DND-41 (cell line): ENCODE data around the gene DDX1.

Experiments
- ATAC-seq: fragments of 200-7000 bp; cut with Tn5 transposase; 3 replicates; pipeline ENCODE4 v1.9.1; 2021; ENCODE audit warnings: low read depth; ENCODE audit not compliant: insufficient read depth
- DNase-seq: peaks from one replicate; pipeline ENCODE4 v3.0.0-alpha.2; 2020
- H2AFZ ChIP-seq: 2 replicates; pipeline ENCODE4 v1.6.0; 2012; ENCODE audit warnings: low read depth, low read length
- H3K27ac ChIP-seq: 2 replicates; pipeline ENCODE4 v1.5.1; 2012; ENCODE audit warnings: low read length, inconsistent platforms
- H3K27me3 ChIP-seq: fragments of 200-600 bp; sonication (generic); 2 replicates; pipeline ENCODE4 v1.6.0; 2012; ENCODE audit warnings: low read length, mild to moderate bottlenecking, inconsistent platforms; ENCODE audit not compliant: insufficient read depth, poor library complexity
- H3K36me3 ChIP-seq: 2 replicates; pipeline ENCODE4 v1.5.1; 2012; ENCODE audit warnings: low read length, inconsistent platforms; ENCODE audit not compliant: insufficient read depth
- H3K4me1 ChIP-seq: 2 replicates; pipeline ENCODE4 v1.5.1; 2012; ENCODE audit warnings: mild to moderate bottlenecking, low read length; ENCODE audit not compliant: insufficient read depth
- H3K4me2 ChIP-seq: 2 replicates; pipeline ENCODE4 v1.6.0; 2012; ENCODE audit warnings: mild to moderate bottlenecking, moderate library complexity, low read length, inconsistent platforms; ENCODE audit not compliant: insufficient read depth
- H3K4me3 ChIP-seq, 2 experiments: fragments of 200-600 bp in 1 of 2; shearing (Covaris generic) in 1 of 2; 2 replicates each; pipeline ENCODE4 v1.5.1; 2012 to 2016; ENCODE audit warnings: inconsistent platforms in 2 of 2, low read length in 2 of 2, mild to moderate bottlenecking in 2 of 2, low read depth in 1 of 2, moderate library complexity in 1 of 2
- H3K79me2 ChIP-seq: 2 replicates; pipeline ENCODE4 v1.6.0; 2012; ENCODE audit warnings: low read length, inconsistent platforms; ENCODE audit not compliant: insufficient read depth
- H3K9ac ChIP-seq: 2 replicates; pipeline ENCODE4 v1.6.0; 2012; ENCODE audit warnings: low read depth, mild to moderate bottlenecking, inconsistent platforms, low read length, moderate library complexity
- H3K9me3 ChIP-seq: 2 replicates; pipeline ENCODE4 v1.5.1; 2012; ENCODE audit warnings: low read length, moderate library complexity, mild to moderate bottlenecking, inconsistent platforms; ENCODE audit not compliant: insufficient read depth, severe bottlenecking
- H4K20me1 ChIP-seq: 2 replicates; pipeline ENCODE4 v1.6.0; 2012; ENCODE audit warnings: low read length; ENCODE audit not compliant: insufficient read depth
- EZH2 ChIP-seq: IDR thresholded peaks from 3 replicates; pipeline ENCODE4 v1.6.1; 2012; ENCODE audit warnings: borderline replicate concordance, low read depth, mild to moderate bottlenecking, moderate library complexity, low read length, inconsistent platforms; ENCODE audit not compliant: severe bottlenecking
- TF ChIP-seq, protein P1 (sequence below): IDR thresholded peaks from 2 replicates; pipeline ENCODE4 v1.5.1; 2012; ENCODE audit warnings: borderline replicate concordance, low read length, moderate library complexity, mild to moderate bottlenecking; ENCODE audit not compliant: poor library complexity, severe bottlenecking; ENCODE audit errors: extremely low read depth

Gene DDX1

GRCh38 chr2:15623481-15623796, 31.8 kb downstream of the DDX1 start:
- no peaks in the 10 kb centered on the region for H3K4me1 ChIP-seq
- no peaks in the 10 kb centered on the region for H3K27me3 ChIP-seq
- DNase-seq, result no peak
- no peak for TF ChIP-seq EZH2
- TF ChIP-seq, protein P1, sequence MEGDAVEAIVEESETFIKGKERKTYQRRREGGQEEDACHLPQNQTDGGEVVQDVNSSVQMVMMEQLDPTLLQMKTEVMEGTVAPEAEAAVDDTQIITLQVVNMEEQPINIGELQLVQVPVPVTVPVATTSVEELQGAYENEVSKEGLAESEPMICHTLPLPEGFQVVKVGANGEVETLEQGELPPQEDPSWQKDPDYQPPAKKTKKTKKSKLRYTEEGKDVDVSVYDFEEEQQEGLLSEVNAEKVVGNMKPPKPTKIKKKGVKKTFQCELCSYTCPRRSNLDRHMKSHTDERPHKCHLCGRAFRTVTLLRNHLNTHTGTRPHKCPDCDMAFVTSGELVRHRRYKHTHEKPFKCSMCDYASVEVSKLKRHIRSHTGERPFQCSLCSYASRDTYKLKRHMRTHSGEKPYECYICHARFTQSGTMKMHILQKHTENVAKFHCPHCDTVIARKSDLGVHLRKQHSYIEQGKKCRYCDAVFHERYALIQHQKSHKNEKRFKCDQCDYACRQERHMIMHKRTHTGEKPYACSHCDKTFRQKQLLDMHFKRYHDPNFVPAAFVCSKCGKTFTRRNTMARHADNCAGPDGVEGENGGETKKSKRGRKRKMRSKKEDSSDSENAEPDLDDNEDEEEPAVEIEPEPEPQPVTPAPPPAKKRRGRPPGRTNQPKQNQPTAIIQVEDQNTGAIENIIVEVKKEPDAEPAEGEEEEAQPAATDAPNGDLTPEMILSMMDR, result no peak
- no peaks in the 10 kb centered on the region for H3K79me2 ChIP-seq
- no peaks in the 10 kb centered on the region for H3K9me3 ChIP-seq
- no peak overlapping the region for H3K4me3 ChIP-seq
- no peak for ATAC-seq
- H3K36me3 ChIP-seq, result peaks cover 93% of the 10 kb centered on the region
- H3K27ac ChIP-seq, result no peak overlapping the region
- no peaks in the 10 kb centered on the region for H4K20me1 ChIP-seq
- H2AFZ ChIP-seq, result no peak overlapping the region
- H3K9ac ChIP-seq, result no peak overlapping the region
- no peak overlapping the region for H3K4me2 ChIP-seq

DNA sequence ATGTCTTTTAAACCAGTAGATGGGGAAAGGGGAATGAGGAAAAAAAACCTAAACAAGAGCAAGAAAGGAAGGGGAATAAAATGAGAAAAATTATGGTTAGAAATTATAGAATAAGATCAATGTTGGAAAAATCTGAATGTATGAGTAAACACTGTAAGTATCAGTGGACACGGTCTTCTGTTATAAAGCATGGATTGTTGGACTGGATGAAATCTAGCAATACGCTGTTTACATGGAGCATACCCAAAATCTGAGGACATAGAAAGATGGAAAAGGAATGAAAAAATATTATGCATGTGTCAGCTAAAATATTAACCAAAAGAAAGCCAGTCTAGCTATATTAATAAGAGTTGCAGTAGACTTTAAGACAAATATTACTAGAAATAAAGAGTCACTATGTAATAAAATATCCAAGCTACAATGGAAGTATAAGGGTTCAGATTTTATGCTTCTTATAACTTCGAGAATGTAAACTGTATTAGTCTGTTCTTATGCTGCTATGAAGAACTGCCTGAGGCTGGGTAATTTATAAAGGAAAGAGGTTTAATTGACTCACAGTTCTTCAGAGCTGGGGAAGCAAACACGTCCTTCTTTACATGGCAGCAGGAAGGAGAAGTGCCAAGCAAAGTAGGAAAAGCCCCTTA, 32.4 kb downstream of the DDX1 start:
- Histone ChIP-seq H3K4me2 (no peak overlapping the region), H3K27ac (no peak overlapping the region), H3K9ac (no peak overlapping the region), H3K4me1 (no peaks in the 10 kb centered on the region), H3K9me3 (no peaks in the 10 kb centered on the region), H4K20me1 (no peaks in the 10 kb centered on the region), H3K4me3 (no peak overlapping the region), H3K27me3 (no peaks in the 10 kb centered on the region), H3K79me2 (no peaks in the 10 kb centered on the region), H3K36me3 (peaks cover 93% of the 10 kb centered on the region), H2AFZ (no peak overlapping the region)
- no peak for TF ChIP-seq EZH2
- TF ChIP-seq, protein P1, result no peak
- no peak for DNase-seq
- ATAC-seq, result no peak

DNA sequence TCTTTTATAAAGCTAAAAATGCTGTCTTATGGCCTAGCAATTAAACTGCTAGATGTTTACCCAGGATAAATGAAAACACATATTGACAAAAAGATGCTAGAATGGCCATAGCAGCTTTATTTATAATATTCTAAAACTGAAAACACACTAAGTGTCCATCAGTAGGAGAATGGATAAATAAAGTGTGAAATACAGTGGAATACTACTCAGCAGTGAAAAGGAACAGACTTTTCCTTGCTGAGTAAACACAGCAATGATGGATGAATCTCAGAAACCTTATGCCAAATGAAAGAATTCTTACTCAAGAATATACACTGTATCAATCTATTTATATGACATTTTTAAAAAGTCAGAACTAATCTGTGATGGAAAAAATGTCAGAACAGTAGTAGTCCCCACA, 33.2 kb downstream of the DDX1 start:
- H3K9me3 ChIP-seq, result no peaks in the 10 kb centered on the region
- no peaks in the 10 kb centered on the region for H3K79me2 ChIP-seq
- no peak overlapping the region for H3K9ac ChIP-seq
- ATAC-seq (no peak), DNase-seq (no peak)
- TF ChIP-seq EZH2, result no peak
- TF ChIP-seq, protein P1, result no peak
- no peaks in the 10 kb centered on the region for H3K4me1 ChIP-seq
- no peak overlapping the region for H3K27ac ChIP-seq
- H3K27me3 ChIP-seq, result no peaks in the 10 kb centered on the region
- peaks cover 92% of the 10 kb centered on the region for H3K36me3 ChIP-seq
- H3K4me2 ChIP-seq, result no peak overlapping the region
- no peaks in the 10 kb centered on the region for H4K20me1 ChIP-seq
- H2AFZ ChIP-seq, result no peak overlapping the region
- no peak overlapping the region for H3K4me3 ChIP-seq
